Suprapubic skin (tissue), 4 donors: ENCODE measurements around the gene ANXA4.

Experiments
- EP300 ChIP-seq: sonication (generic); formaldehyde crosslinking; IDR thresholded peaks from one replicate; pipeline ENCODE4 v1.6.1; 2017; ENCODE audit warnings: antibody characterized with exemption
- POLR2A ChIP-seq, 2 donors: fragments of 450-650 bp; IDR thresholded peaks; one replicate each; pipeline ENCODE4 v1.6.1; 2017; ENCODE audit warnings: antibody characterized with exemption in 2 of 2, mild to moderate bottlenecking in 2 of 2, moderate library complexity in 2 of 2
- POLR2AphosphoS5 ChIP-seq, 3 donors: sonication (generic); formaldehyde crosslinking; IDR thresholded peaks; one replicate each; pipeline ENCODE4 v1.6.1; 2017; ENCODE audit warnings: antibody characterized with exemption in 3 of 3
- TF ChIP-seq, protein P1 (sequence below), 2 donors: fragments of 200-600 bp in 1 of 2; fragments of 450-650 bp in 1 of 2; sonication (generic) in 1 of 2; IDR thresholded peaks; one replicate each; pipeline ENCODE4 v1.5.1; 2016 to 2019; ENCODE audit warnings: antibody characterized with exemption in 2 of 2, mild to moderate bottlenecking in 1 of 2, moderate library complexity in 1 of 2

- TF ChIP-seq, protein P1, sequence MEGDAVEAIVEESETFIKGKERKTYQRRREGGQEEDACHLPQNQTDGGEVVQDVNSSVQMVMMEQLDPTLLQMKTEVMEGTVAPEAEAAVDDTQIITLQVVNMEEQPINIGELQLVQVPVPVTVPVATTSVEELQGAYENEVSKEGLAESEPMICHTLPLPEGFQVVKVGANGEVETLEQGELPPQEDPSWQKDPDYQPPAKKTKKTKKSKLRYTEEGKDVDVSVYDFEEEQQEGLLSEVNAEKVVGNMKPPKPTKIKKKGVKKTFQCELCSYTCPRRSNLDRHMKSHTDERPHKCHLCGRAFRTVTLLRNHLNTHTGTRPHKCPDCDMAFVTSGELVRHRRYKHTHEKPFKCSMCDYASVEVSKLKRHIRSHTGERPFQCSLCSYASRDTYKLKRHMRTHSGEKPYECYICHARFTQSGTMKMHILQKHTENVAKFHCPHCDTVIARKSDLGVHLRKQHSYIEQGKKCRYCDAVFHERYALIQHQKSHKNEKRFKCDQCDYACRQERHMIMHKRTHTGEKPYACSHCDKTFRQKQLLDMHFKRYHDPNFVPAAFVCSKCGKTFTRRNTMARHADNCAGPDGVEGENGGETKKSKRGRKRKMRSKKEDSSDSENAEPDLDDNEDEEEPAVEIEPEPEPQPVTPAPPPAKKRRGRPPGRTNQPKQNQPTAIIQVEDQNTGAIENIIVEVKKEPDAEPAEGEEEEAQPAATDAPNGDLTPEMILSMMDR (IDR thresholded peaks at IDR 0.05): no peak
- TF ChIP-seq EP300 (no peak), POLR2AphosphoS5 (IDR thresholded peaks at IDR 0.05) (no peak), POLR2A (IDR thresholded peaks at IDR 0.05) (no peak)
Measured at GRCh38 chr2:69733342-69734034, 8.4 kb upstream of the ANXA4 start.
